Measurements from ENCODE around the gene PMF1.
"Not testable (repeated sequence)": the region's sequence is repeated elsewhere in the genome, so short reads cannot be mapped to it uniquely, and the experiment has no call there.

PMF1 gene, protein sequence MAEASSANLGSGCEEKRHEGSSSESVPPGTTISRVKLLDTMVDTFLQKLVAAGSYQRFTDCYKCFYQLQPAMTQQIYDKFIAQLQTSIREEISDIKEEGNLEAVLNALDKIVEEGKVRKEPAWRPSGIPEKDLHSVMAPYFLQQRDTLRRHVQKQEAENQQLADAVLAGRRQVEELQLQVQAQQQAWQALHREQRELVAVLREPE

DNA sequence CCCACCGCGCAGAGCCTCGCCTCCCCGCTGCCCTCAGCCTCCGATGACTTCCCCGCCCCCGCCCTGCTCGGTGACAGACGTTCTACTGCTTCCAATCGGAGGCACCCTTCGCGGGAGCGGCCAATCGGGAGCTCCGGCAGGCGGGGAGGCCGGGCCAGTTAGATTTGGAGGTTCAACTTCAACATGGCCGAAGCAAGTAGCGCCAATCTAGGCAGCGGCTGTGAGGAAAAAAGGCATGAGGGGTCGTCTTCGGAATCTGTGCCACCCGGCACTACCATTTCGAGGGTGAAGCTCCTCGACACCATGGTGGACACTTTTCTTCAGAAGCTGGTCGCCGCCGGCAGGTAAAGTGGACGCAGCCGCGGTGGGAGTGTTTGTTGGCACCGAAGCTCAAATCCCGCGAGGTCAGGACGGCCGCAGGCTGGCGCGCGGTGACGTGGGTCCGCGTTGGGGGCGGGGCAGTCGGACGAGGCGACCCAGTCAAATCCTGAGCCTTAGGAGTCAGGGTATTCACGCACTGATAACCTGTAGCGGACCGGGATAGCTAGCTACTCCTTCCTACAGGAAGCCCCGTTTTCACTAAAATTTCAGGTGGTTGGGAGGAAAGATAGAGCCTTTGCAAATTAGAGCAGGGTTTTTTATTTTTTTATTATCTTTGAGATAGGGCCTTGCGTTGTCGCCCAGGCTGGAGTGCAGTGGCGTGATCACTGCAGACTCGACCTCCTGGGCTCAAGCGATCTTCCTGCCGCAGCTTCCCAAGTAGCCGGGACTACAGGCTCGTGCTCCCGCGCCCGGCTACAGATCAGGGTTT, at the start of gene PMF1:
TSS of gene PMF1 (plus strand) at position 175 of the 811 bp plus-strand sequence. CDS start at position 184, 9 bp downstream.
- DNase-seq, result peak; percentile 98

DNA sequence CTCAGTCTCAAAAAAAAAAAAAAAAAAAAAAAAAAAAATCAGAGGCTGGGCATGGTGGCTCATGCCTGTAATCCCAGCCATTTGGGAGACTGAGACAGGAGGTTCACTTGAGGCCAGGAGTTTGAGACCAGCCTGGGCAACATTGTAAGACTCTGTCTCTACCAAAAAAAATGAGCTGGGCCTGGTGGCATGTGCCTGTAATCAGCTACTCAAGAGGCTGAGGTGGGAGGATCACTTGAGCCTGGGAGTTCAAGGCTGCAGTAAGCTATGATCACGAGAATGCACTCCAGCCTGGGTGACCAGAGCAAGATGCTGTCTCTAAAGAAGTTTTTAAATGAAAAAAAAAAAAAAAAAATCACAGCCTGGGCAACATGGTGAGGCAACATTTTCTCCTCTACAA, 49.1 kb upstream of the PMF1 start:
- DNase-seq, result no peak

DNA sequence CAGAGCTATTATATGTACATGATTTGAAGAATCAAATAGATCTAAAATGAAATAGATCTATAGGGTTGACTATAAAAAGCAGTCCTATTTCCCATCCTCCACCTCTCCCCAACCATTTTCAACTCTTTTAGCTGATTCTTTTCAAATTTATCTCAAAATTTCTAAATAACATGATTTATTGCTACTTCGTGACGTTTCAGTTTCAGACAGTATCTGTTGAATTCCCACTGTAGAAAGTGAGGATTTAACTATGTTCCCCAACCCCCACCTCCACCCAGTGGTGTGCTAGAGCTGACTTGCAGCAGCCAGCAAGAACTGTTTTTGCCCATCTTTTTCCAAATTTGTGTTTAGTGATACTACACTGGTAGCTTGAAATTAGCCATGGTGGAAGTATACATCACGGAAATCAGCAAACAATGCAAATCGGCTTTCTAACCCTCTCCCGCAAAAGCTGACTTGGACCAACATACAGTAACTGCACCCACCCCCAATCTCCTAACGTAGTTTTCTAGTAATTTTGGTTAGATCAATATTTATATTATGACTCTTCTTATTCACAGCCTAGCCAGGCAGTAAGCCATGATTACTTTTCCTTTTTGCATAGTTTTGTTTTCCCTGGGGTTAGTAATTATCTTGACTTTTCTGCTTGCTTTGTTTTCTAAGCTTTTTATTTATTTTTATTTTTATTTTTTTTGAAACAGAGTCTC, 48.5 kb upstream of the PMF1 start:
- no peak for DNase-seq

DNA sequence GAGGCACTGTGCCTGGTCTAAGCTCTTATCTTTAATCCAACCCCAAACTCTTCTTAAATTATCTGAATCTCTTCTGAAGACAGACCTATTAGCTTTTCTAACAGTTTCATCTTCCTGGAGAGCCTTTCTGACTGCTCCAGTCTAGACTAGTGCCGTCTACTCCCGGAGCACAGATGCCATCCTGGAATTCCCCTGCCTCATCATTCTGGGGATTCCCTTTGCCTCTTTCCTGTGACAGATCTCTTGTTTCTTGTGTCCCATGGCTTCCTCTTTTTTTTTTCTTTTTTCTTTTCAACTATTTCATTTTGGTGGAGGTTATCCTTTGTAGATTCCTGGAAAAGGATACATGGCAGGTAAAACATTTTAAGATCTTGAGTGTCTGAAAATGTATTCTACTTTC, 47.7 kb upstream of the PMF1 start:
- no peak for DNase-seq

DNA sequence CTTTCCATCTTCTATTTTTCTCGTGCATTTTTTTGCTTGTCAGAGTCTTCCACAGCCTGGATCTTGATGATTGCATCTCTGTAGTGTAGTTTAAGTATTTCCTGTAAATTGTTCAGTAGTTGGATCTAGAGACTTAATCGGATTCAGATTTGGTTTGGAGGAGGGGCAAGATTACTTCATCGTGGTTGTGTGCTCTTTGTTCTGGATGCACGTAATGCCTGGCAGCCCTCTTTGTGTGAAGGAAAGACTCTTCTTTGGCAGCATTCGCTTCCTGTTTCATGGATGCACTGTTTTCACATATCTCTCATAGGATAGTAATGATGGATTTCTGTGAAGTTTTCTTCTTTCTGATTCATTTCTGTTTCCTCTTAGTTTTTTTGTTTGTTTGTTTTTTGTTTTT, 45.3 kb upstream of the PMF1 start:
- DNase-seq, result no peak

DNA sequence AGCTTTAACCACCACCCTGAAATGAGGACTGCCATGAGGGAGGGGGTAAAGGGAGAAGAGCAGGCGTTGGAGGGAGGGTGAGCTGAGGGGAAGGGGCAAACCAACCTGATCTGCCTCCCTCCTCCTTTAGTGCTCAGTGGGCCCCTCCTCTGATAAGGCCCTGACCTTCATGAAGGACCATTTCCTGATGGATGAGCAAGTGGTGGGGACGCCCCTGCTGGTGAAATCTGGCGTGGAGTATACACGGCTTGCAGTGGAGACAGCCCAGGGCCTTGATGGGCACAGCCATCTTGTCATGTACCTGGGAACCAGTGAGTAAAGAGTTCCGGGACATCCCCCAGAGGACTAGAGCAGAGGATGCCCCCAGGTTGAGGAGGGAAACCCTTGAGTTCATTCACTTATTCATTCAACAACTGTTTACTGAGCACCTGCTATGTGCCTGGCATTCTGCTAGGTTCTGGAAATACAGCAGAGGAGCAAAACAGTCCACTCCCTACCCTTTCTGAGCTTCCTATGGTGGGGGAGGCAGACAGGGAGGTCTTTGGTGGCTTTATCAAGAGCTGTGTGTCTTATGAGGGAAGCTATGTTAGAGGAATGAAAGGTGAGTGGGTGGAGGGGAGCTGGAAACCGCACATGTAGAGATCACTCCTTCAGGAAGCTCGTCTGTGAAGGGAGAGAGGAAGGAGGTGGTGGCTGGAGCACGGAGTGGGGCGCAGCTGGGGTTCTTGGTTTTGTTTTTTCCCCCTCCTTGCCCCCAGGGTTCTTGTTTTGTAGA, 39.9 kb upstream of the PMF1 start:
- DNase-seq, result no peak

DNA sequence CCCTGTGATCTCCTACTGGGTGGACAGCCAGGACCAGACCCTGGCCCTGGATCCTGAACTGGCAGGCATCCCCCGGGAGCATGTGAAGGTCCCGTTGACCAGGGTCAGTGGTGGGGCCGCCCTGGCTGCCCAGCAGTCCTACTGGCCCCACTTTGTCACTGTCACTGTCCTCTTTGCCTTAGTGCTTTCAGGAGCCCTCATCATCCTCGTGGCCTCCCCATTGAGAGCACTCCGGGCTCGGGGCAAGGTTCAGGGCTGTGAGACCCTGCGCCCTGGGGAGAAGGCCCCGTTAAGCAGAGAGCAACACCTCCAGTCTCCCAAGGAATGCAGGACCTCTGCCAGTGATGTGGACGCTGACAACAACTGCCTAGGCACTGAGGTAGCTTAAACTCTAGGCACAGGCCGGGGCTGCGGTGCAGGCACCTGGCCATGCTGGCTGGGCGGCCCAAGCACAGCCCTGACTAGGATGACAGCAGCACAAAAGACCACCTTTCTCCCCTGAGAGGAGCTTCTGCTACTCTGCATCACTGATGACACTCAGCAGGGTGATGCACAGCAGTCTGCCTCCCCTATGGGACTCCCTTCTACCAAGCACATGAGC, 36.1 kb upstream of the PMF1 start:
- DNase-seq, result no peak

DNA sequence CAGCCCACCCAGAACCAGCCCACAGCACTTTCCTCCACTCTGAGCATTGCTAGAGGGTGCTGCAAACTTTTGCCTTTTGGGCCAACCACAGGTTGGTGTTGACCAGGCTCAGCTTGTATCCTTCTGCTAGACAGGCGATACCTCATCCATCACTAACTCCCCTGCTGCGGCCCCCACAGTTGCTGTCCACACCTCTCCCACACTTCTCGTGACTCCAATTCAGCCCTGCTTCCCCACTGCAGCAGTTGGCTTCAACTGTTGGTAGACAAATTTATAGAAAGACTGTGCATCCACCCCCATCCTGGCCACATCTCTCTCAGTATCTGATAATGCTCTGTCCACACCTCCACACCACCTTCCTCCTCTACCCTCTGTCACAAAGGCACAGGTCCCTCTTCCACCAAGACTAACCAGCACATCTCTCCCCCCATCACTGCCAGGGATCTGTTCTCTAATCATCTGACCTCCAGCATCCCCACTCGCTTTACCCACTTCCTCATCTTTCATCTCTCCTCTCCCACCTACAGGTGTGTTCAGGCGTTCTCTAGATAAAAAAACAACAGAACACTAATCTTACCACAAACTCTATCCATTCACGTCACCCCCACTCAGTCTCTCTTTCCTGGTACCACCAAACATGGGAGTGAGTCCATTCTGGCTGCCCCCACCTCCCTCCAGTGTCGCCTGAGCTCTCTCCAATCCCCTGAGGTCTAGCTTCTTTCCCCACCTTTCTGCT, 34.7 kb upstream of the PMF1 start:
- DNase-seq, result no peak

DNA sequence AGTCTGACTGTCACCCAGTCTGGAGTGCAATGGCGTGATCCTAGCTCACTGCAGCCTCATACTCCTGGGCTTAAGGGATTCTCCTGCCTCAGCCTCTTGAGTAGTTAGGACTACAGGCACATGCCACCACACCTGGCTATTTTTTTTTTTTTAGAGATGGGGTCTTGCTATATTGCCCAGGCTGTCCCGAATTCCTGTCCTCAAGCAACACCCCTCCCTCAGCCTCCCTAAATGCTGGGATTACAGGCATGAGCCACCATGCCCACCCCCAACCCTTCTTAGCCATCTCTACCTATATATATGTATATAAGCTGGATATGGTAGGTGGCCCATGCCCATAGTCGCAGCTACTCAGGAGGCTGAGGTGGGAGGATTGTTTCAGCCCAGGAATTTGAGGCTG, 32.3 kb upstream of the PMF1 start:
- DNase-seq, result no peak

DNA sequence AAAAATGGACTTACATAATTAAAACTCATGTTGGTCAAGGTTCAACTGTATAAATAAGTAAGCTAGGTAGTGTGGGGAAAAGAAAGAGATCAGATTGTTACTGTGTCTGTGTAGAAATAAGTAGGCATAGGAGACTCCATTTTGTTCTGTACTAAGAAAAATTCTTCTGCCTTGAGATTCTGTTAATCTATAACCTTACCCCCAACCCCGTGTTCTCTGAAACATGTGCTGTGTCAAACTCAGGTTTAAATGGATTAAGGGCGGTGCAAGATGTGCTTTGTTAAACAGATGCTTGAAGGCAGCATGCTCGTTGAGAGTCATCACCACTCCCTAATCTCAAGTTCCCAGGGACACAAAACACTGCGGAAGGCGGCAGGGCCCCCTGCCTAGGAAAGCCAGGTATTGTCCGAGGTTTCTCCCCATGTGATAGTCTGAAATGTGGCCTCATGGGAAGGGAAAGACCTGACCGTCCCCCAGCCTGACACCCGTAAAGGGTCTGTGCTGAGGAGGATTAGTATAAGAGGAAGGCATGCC, 31.3 kb upstream of the PMF1 start:
- not testable (repeated sequence) for DNase-seq

DNA sequence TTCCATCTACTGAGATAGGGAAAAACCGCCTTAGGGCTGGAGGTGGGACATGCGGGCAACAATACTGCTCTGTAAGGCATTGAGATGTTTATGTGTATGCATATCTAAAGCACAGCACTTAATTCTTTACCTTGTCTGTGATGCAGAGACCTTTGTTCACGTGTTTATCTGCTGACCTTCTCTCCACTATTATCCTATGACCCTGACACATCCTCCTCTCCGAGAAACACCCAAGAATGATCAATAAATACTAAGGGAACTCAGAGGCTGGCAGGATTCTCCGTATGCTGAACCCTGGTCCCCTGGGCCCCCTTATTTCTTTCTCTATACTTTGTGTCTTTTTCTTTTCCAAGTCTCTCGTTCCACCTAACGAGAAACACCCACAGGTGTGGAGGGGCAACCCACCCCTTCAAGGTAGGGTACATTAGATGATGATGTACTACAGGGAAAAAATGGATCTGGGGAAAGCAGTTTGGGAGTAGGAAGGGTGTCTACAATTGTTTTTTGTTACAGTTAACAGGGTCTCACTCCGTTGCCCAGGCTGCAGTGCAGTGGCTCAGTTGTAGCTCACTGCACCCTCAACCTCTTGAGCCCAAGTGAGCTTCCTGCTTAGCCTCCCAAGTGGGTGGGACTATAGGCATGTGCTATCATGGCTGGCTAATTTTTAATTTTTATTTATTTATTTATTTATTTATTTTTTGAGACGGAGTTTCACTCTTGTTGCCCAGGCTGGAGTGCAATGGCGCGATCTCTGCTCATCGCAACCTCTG, 30.6 kb upstream of the PMF1 start:
- not testable (repeated sequence) for DNase-seq

DNA sequence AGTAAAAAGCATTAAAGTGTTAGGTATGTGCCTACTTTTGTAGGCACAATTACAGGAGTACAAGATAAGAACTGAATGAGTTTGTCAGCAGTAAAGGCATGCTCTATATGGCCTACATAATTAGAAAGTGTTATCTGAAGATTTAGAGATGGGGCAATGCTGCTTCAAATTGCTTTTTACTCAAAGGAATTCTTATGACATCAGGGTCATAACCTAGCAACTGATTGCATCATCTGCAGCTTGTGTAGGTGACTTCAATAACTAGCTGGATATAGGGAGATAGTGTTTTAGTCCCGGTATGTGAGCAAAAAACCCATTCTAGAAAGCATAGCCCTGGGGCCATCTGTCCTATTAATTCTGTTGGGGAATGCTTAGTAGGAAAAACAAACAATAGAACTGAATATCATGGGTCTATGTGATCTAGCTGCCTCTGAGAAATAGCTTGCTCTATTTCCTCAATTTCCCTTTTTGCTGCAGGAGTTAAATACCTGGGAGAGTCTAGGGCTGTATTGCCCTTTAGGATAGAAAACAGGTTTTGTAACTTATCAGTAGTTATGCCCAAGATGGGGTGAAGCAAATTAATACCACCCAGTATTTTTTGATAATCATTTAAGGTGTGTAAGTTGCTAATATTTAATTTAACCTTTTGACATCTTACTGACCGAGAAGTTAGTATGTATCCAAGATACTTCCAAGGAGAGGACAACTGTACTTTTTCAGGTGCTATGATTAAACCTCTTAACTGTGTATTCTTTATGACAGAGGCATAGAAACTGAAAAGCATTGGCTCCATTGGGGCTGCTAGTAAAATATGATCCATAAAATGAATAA, 26.2 kb upstream of the PMF1 start:
- DNase-seq, result not testable (repeated sequence)

DNA sequence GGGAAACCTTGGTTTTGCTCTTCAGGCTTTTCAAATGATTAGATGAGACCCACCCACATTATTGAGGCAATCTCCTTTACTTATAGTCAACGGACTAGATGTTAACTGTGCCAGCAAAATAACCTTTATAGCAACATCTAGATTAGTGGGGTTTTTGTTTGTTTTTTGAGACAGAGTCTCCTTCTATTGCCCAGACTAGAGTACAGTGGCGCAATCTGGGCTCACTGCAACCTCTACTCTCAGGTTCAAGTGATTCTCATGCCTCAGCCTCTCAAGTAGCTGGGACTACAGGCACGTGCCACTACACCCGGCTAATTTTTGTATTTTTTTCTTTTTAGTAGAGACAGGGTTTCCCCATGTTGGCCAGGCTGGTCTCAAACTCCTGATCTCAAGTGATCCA, 22.5 kb upstream of the PMF1 start:
- not testable (repeated sequence) for DNase-seq

DNA sequence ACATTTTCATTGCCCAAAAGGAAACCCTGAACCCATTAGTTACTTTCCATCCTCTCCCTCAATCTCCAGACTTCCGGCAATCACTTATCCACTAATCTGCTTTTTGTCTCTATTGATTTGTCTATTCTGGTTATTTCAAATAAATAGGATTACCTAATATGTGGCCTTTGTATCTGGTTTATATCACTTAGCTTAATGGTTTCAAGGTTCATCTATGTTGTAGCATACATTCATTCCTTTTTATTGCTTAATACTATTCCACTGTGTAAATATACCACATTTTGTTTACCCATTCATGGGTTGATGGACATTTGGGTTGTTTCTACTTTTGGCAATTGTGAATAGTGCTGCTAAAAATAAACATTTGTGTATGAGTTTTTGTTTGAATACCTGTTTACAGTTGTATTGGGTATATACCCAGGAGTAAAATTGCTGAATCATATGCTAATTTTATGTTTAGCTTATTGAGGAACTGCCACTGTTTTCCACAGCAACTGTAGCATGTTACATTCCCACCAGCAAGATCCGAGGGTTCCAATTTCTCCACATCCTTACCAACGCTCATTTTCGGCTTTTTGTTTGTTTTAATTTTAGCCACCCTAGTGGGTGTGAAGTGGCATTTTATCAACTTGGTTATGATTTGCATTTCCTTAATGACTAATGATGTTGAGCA, 21.4 kb upstream of the PMF1 start:
- DNase-seq, result no peak

DNA sequence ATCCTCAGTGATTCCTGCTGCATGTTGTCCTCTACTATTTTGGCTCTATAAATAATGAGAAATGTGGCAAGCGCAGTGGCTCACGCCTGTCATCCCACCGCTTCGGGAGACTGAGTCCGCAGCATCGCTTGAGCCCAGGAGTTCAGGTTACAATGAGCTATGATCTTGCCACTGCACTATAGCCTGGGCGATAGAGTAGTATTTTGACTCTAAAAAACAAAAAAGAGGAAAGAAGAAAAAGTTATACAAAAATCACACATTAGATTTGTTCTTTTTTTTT, 19.7 kb upstream of the PMF1 start:
- no peak for DNase-seq

DNA sequence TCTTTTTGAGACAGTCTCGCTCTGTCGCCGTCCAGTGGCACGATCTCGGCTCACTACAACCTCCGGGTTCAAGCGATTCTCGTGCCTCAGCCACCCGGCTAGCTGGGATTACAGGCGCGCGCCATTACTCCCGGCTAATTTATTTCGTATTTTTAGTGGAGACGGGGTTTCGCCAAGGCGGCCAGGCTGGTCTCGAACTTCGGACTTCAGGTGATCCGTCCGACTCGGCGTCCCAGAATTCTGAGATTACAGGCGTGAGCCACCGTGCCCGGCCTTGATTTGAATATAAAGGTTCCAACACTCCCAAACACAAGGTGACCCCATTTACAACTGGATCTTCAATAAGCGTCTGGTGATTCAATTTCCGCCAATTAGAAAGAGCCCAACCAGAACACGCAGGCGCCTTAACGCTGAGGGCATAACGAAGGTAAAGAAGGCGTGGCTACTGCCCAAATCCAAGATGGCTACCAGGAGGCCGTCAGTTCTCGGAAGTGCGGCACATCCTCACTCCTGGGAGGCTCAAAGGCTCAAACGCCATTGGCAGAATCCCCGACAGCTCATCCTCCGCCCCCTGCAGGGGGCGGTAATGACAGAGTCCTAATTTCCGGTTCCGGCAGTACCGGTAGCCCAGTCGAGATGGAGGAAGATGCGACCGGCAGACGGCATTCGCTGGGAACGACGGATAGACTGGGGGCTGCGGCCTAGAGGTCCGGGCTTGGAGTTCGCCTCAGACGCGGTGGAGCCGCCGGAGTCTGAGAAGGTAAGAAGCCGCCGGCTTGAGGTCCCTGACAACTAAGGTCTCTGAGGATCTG, 19.1 kb upstream of the PMF1 start, which contains the start of gene SLC25A44:
TSS of gene SLC25A44 (plus strand) at position 617 of the 812 bp plus-strand sequence. CDS start 5,744 bp downstream, outside the sequence.
- DNase-seq, result peak; percentile 100

DNA sequence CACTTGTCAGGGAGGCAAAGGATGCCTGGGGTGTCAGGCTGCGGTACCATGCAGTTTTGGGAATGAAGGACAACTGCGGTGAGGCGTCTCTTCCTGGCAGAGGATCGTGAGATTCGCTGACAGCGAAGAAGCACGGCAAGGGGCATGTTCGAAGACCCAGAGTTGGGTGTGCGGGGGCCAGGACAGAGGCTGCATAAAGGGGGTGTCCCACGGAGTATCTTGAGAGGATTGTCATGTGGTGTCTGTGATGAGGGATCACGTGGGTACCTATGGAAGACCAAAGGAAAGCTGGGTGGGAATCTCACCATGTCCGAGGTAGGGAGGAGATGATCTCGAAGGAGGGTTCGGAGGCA, 18.5 kb upstream of the PMF1 start:
- no peak for DNase-seq

DNA sequence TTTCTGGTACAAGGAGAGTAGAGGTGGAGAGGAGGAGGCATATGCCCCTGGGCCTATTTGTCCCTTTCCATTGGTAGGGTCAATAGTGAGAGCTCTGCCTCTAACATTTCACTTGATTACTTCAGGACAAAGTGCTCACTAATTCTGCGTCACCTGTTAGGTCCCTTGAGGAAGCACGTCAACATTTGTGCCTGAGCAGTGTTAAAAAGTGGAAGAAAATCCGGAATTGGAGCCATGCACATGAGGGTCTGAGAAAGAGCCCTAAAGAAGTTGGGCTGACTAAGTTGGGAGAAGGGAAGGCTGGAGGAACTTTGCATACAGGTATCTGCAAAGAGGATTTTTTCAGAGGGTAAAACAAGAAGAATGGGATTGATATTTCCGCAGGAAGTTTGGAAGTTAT, 17.0 kb upstream of the PMF1 start:
- DNase-seq, result no peak

DNA sequence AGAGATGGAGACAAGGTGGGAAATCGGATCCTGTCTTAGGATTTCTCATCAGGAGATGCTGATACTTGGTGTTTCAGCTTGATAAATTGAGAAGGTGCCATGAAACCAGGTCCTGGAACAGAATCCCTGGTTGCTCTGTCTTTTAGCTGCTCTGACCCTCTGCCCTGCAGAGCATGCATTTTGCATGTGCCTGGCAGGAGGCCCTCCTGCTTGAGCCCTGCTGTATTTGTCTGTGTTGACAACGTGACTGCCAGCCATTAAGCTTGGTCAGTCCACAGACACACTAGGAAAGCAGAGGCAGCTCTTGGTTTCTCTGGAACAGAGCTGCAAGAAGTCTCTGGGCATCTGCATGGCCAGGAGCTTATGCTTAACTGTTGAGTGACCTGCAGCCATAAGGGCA, 16.4 kb upstream of the PMF1 start:
- DNase-seq, result no peak
